ENCODE measurements around the gene KCNAB2. TPM values are rescaled to one million over a fixed set of nuclear protein-coding genes. Genes with fewer than 3 reads are reported as not detected.

Gene KCNAB2
- total RNA-seq, 1 donor from 2014 or later = 8.8 TPM

DNA sequence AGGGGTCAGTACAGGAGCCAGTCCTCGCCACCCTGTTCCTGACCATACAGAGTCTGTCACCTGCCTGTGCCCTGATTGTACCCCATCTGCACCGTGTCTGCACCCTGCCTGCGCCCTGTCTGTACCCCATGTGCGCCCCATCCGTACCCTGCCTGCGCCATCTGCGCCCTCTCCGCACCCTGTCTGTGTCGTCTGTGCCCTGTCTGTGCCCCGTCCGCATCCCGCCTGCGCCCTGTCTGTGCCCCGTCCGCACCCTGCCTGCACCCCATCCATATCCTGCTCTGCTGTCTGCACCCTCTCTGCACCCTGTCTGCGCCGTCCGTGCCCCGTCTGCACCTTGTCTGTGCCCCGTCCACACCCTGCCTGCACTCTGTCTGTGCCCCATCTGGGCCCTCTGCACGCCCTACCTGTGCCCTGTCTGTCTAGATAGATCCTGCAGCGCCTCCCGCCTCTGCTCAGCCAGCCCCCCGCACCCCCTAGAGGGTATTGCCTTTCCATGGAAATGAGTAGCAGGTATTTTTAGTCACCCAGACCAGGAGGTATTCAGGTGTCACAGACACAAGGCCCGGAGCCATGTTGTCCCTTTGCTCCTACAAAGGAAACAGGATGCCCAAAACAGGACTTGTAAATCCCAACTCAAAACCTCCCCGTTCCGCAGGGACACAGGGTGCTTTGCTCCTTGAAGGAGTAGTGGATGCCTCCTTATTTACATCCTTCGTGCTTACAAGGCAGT is 45.8 kb upstream of the KCNAB2 start:
- intact Hi-C loops (cut with DNase I) = no loop called here
- H3K4me1 ChIP-seq = no peaks in the 10 kb centered on the region
- H3K27ac ChIP-seq = no peak overlapping the region
- no peak for DNase-seq (ENCODE audit: extremely low spot score in 2 of 2)
- TF ChIP-seq, protein P1, sequence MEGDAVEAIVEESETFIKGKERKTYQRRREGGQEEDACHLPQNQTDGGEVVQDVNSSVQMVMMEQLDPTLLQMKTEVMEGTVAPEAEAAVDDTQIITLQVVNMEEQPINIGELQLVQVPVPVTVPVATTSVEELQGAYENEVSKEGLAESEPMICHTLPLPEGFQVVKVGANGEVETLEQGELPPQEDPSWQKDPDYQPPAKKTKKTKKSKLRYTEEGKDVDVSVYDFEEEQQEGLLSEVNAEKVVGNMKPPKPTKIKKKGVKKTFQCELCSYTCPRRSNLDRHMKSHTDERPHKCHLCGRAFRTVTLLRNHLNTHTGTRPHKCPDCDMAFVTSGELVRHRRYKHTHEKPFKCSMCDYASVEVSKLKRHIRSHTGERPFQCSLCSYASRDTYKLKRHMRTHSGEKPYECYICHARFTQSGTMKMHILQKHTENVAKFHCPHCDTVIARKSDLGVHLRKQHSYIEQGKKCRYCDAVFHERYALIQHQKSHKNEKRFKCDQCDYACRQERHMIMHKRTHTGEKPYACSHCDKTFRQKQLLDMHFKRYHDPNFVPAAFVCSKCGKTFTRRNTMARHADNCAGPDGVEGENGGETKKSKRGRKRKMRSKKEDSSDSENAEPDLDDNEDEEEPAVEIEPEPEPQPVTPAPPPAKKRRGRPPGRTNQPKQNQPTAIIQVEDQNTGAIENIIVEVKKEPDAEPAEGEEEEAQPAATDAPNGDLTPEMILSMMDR (IDR thresholded peaks at IDR 0.05) = no peak
- TF ChIP-seq POLR2AphosphoS5 (IDR thresholded peaks at IDR 0.05; ENCODE audit: insufficient read depth in 1 of 2, low read depth in 1 of 2) (no peak), POLR2A (IDR thresholded peaks at IDR 0.05) (no peak)
- no peaks in the 10 kb centered on the region for H3K36me3 ChIP-seq
- H3K27me3 ChIP-seq = no peaks in the 10 kb centered on the region
- no peak overlapping the region for H3K4me3 ChIP-seq
- H3K9me3 ChIP-seq = no peaks in the 10 kb centered on the region

DNA sequence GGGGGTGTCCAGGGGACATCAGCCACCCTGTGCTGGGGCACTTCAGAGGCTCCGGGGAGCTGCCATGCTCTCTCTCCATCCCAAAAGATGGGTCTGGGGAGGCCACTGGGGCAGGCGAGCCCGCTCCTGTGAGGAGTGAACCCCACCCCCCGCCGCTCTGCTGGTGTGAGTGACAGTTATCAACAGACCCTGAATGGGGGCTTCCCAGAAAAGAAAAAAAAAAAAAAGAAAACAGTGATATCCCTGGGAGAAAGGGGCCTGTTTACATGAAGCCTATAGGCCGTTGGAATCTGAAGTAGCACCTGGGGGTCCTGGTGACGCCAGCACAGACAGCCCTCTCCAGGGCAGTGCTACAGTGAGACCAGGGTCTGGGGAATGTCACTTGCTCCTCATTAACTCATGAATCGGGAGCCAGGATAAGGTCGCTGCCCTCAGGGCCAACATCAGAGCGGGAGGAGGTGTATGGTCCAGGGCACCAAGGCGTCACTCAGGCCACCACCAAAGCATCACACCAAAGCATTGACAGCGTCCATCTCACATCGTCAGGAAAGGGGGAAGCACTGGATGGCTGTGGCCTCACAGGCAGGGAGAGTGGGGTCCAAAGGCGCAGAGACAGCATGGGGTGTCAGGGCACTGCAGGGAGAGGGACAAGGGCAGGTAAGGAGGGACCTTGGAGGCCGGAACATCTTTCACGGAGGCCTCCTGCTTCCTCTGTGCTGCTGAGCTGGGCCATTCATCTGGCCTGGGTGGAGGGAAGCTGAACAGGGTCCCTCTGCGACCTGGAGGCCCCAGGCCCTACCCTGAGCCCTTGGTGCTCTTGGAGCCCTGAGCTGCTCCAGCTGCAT is 45.0 kb upstream of the KCNAB2 start:
- H3K27ac ChIP-seq = no peak overlapping the region
- H3K27me3 ChIP-seq = no peaks in the 10 kb centered on the region
- no peaks in the 10 kb centered on the region for H3K4me1 ChIP-seq
- TF ChIP-seq, protein P1 (IDR thresholded peaks at IDR 0.05) = no peak
- no peak for TF ChIP-seq POLR2A (IDR thresholded peaks at IDR 0.05)
- no peak for TF ChIP-seq POLR2AphosphoS5 (IDR thresholded peaks at IDR 0.05; ENCODE audit: insufficient read depth in 1 of 2, low read depth in 1 of 2)
- intact Hi-C loops (cut with DNase I) = no loop called here
- H3K9me3 ChIP-seq = no peaks in the 10 kb centered on the region
- no peak for DNase-seq (ENCODE audit: extremely low spot score in 2 of 2)
- no peak overlapping the region for H3K4me3 ChIP-seq
- no peaks in the 10 kb centered on the region for H3K36me3 ChIP-seq

DNA sequence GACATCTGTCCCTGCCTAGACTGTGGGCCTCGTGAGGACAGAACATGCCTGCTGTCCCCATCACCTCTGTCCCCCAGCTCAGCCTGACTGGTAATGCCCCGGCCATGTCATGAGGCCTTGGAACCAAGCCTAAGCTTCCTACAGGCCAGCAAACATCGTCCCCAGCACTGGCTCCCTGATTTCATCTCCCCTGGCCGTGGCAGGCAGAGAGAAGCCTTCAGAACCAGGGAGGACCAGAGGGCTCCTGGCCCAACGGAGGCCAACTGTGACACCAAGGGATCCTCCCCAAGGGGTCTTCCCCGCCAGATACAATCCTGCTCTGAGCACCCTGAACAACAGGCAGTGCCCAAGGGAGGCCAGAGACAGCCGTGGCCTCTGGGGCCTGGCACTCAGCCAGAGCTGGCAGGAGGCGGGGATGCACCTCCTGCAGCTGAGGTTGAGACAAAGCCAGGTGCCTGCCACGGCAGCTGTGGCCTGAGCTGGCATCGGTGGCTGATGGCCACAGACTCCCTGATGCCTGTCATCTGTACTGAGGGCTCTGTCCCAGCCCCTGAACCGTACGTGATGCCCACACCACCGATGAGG is 43.6 kb upstream of the KCNAB2 start:
- no peaks in the 10 kb centered on the region for H3K9me3 ChIP-seq
- H3K36me3 ChIP-seq = no peaks in the 10 kb centered on the region
- no peaks in the 10 kb centered on the region for H3K27me3 ChIP-seq
- no peaks in the 10 kb centered on the region for H3K4me1 ChIP-seq
- TF ChIP-seq, protein P1 (IDR thresholded peaks at IDR 0.05) = no peak
- TF ChIP-seq POLR2AphosphoS5 (IDR thresholded peaks at IDR 0.05; ENCODE audit: insufficient read depth in 1 of 2, low read depth in 1 of 2) (no peak), POLR2A (IDR thresholded peaks at IDR 0.05) (no peak)
- H3K4me3 ChIP-seq = no peak overlapping the region
- no peak for DNase-seq (ENCODE audit: extremely low spot score in 2 of 2)
- H3K27ac ChIP-seq = no peak overlapping the region
- intact Hi-C loops (cut with DNase I) = no loop called here

DNA sequence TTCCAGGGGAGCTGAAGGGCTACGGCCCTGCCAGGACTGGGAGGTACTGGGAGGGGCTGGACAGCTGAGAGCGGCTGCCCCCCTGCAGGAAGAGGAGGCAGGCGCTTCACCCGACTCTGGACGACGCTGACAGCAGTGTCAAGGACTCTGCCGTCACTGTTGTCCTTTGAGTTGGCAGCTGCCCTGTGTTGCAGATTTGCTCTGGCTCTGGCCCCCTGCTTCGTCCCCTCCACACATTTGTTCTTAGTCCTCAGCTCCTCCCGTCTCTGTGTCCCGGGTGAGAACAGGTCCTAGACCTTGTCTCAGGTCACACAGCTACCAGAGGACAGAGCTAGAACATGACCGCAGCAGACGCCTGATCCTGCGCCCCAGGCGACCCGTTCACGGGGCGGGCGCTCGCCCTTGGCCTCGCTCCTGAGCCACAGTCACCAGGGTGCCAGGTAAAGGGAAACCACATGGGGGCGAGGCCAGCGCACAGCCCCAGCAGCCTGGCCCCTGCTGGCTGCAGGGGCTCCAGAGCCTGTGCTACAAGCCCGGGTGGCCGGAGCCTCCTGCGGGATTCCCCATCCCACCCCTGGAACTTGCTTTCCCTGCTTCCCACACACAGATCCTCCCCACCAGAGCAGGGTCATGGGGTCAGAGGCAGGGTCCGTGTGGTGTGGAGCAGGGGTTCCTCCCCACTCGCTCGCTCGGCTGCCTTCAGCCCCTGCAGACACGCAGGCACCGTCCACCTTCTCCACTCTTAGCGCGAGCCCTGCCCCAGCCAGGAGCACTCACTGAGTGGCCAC is 42.8 kb upstream of the KCNAB2 start:
- no peak for DNase-seq (ENCODE audit: extremely low spot score in 2 of 2)
- H3K27me3 ChIP-seq = no peaks in the 10 kb centered on the region
- H3K9me3 ChIP-seq = no peaks in the 10 kb centered on the region
- no peak overlapping the region for H3K27ac ChIP-seq
- intact Hi-C loops (cut with DNase I) = no loop called here
- H3K36me3 ChIP-seq = no peaks in the 10 kb centered on the region
- H3K4me1 ChIP-seq = no peaks in the 10 kb centered on the region
- TF ChIP-seq POLR2A (IDR thresholded peaks at IDR 0.05) (no peak), POLR2AphosphoS5 (IDR thresholded peaks at IDR 0.05; ENCODE audit: insufficient read depth in 1 of 2, low read depth in 1 of 2) (no peak)
- TF ChIP-seq, protein P1 (IDR thresholded peaks at IDR 0.05) = no peak
- H3K4me3 ChIP-seq = no peak overlapping the region
